Suppressor macrophage (primary cell): ENCODE measurements around the gene VSIG10.
A peak's percentile ranks its signal among the peaks of the same experiment; 100 is the strongest.
"Not testable (repeated sequence)": the region's sequence is repeated elsewhere in the genome, so short reads cannot be mapped to it uniquely, and the experiment has no call there.

Experiments
- DNase-seq, 4 experiments: peaks; one replicate each; pipeline ENCODE4 v3.0.0-alpha.2; 2020 to 2022

The VSIG10 gene

DNA sequence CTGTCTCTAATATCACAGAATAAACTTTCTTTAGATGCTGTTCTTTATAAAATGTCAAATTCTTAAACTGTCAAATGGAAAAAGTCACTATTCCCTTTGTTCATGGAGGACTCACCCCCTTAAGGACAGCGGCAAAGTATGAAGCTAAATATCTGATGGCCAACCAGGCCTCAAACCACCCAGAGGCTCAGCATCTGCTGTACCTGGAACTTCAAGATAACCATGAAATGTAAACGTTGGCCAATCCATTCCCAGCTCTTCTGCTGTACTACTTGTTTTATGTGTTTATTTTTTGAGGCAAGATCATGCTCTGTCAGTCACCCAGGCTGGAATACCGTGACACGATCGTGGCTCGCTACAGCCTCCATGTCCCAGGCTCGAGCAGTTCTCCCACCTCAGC lies 71.6 kb downstream of the VSIG10 start:
- no peak for DNase-seq

GRCh38 chr12:118029166-118029565 lies 74.6 kb downstream of the VSIG10 start:
- DNase-seq, result no peak

GRCh38 chr12:118025168-118025567 lies 78.6 kb downstream of the VSIG10 start:
- no peak for DNase-seq

- no peak for DNase-seq
Observed at GRCh38 chr12:118023301-118023860, 80.4 kb downstream of the VSIG10 start.

DNA sequence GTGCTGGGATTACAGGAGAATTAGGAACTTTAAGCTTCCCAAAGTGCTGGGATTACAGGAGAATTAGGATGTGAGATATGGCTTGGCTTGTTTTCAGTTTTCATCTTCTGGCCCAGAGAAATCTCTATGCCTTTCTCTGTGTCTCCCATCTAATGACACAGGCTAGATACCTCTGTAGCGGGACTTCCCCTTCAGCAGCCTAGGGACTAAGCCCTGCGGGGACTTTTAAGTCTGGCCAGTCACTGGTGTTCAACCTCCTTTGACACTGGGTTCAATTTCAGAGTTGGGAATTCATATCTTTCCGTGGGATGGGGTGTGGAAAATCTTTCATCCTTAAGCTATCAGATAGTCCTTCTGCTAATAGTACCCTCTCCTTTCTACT lies 81.1 kb downstream of the VSIG10 start:
- no peak for DNase-seq

DNA sequence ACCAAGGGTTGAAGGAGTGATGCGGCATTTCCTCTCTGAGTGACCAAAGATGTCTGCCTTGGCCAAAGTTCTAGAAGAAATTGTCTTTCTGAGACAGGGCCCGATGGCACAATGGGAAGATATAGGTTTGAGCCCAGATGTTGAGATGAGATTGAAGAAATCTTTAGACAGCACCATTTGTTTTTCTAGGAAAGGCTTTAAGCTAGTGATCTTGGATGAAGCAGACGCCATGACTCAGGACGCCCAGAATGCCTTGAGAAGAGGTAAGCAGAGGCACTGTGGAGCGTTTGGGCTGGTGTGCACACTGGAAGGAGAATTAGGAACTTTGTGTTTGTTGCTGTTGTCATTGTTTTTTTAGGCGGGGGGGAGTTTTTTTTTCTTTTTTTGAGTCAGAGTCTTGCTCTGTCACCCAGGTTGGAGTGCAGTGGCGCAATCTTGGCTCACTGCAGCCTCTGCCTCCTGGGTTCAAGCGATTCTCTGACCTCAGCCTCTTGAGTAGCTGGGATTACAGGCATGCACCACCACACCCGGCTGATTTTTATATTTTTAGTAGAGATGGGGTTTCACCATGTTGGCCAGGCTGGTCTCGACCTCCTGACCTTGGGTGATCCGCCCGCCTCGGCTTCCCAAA lies 81.6 kb downstream of the VSIG10 start:
- not testable (repeated sequence) for DNase-seq

DNA sequence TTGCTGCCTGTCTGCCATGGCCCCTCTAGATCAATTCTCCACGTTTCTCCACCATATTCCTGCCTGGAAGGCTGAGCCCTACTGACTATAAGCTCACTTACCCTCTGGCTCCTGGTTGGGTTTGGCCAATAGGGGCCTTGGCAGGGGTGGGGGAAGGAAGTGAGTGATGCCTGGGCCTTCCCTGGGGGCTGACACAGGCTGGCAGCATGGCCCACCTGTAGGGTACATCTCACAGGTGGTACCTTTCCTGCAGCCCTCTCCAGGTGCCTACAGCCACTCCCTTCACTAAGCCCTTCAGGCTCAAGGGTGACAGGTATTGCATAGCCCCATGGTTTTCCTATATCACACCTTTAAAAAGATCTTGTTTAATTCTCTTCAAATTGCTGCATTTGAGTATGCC lies 83.8 kb downstream of the VSIG10 start:
- no peak for DNase-seq

DNA sequence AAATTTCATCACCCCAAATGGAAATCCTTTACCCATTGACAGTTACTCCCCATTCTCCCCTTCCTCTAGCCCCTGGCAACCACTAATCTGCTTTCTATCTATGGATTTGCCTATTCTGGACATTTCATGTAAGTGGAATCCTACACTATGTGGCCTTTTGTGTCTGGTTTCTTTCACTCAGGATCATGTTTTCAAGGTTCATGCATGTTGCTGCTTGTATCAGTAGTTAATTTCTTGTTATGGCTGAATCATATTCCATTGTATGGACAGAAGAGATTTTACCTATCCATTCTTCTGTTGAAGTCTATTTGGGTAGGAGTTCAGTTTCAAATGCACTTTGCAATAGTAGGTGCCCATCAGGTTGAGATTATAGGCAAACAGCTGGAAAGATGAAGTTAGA lies 85.9 kb downstream of the VSIG10 start:
- DNase-seq, result no peak

- peak; percentile 99 to 100 (median 100) for DNase-seq
Observed at GRCh38 chr12:118016424-118017264, 87.2 kb downstream of the VSIG10 start, which contains the start of gene RFC5. RFC5 (plus strand) TSS chr12:118016703; CDS start chr12:118016828, 125 bp downstream.

- no peak for DNase-seq
Observed at GRCh38 chr12:118015944-118016343, 87.9 kb downstream of the VSIG10 start.

DNA sequence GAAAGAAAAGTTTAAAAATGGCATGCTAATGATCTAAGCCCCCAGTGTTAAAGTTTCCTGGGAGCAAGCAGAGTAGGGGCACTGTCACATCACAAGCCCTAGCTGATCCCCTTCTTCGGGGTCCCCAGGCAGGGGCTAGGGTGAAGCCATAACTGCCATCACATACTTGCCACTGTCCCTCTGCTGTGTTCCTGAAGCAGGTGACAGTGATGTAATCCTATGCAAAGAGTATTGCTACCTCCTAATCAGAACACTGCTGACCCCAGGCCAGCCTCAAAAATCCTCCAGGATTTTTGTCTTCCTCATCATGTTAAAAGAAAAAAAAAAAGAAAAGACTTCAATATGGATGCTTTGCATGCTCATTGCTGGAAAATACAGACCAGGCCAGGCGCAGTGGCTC lies 88.5 kb downstream of the VSIG10 start:
- DNase-seq, result no peak
